ENCODE measurements around the gene ARHGEF39. TPM values are rescaled to one million over a fixed set of nuclear protein-coding genes. Genes with fewer than 3 reads are reported as not detected.

ARHGEF39 gene, protein sequence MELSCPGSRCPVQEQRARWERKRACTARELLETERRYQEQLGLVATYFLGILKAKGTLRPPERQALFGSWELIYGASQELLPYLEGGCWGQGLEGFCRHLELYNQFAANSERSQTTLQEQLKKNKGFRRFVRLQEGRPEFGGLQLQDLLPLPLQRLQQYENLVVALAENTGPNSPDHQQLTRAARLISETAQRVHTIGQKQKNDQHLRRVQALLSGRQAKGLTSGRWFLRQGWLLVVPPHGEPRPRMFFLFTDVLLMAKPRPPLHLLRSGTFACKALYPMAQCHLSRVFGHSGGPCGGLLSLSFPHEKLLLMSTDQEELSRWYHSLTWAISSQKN
- 0.87 and 4.4 TPM in 2 replicates for total RNA-seq

DNA sequence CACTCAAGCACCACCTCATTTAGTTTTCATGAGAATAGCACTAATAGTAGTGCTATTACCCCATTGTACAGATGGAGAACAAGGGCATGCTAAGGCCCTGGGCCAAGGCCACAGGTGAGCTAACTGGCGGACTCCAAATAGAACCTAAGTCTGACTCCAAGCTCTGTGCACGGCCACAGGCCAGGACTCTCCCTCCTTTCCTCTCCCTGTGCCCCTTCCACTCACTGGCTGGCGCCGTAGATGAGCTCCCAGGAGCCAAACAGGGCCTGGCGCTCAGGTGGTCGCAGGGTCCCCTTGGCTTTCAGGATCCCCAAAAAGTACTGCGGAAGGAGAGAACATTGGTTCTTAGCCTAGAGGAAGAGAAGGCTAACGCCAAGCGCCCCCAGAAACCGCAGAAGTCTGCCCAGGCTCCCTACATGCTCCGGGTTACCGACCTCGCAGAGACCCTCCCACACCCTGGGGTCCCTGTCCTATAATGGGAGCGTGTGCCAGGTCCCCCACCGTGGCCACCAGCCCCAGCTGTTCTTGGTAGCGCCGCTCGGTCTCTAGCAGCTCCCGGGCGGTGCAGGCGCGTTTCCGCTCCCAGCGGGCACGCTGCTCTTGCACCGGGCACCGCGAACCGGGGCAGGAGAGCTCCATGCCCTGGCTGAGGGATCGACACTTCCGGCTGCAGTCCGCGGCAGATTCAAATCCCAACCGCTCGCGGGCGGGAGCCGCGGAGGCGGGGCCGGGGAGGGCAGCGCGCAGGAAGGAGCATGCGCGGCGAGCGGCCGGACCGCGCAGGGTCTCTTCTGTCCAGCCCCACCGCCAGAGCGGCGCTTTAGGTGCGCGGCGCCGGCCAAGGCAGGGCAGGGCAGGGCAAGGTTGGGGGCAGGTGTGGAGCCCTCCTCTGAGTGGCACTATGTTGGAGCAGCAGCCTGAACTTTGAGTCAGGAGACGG is at the start of gene ARHGEF39:
Gene ARHGEF39, minus strand, starts transcription at position 665 of the 940 bp plus-strand sequence. Its CDS starts 26 bp downstream, at position 639.

DNA sequence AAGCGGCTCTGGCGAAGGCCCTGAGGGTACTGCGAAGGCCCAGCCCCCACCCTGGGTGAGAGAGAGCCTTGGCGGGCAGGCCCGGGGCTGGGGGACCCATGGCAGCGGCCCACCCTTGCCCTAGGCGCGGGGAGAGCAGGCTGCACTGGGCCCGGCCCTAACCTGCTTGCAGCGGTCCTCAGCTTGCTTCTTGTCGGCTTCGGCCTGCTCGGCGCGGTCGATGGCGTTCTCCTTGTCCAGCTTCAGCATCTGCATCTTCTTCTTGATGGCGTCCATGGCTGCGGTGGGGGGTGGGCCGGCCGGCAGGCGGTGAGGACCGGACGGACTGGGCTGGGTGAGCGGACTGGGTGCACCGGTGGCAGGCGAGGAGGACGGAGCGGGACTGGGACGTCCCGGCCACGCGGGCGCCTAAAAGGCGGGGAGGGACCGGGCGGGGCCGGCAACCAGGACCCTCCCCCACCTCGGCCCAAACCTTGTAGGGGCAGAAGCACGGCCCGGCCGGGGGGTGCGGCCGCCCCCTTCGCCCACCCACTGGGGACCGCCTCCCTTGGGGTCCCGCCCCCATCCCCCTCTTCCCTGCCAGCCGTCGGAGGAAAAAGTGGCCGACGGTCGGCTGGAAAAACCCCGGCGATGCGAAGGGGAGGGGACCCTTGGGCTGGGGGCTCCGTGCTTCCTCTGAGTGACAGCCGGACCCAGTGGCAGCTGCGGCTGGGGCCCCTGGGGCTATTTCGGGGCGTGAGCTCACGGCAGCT is 24.7 kb upstream of the ARHGEF39 start, which contains the start of gene TPM2:
Gene TPM2, minus strand, starts transcription at position 384 of the 752 bp plus-strand sequence. Its CDS starts 108 bp downstream, at position 276.

DNA sequence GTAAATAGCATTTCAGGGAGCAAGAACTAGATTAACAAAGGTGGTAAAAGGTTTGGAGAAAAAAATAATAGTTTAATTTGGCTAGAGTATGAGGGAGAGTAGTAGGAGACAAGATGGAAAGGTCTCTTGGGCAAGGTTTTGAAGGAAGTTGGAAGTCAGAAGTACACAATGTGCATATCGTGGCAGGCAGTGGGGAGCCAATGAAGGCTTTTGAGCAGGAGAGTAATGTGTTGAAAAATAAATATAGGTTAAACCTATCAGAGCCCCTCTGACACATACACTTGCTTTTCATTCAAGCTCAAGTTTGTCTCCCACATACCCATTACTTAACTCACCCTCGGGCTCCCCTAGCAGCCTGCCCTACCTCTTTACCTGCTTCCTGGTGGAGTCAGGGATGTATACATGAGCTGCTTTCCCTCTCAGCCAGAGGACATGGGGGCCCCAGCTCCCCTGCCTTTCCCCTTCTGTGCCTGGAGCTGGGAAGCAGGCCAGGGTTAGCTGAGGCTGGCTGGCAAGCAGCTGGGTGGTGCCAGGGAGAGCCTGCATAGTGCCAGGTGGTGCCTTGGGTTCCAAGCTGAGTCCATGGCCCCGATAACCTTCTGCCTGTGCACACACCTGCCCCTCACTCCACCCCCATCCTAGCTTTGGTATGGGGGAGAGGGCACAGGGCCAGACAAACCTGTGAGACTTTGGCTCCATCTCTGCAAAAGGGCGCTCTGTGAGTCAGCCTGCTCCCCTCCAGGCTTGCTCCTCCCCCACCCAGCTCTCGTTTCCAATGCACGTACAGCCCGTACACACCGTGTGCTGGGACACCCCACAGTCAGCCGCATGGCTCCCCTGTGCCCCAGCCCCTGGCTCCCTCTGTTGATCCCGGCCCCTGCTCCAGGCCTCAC is 8.4 kb upstream of the ARHGEF39 start, which contains the start of gene CA9:
Gene CA9, plus strand, starts transcription at position 797 of the 893 bp plus-strand sequence. Its CDS starts 32 bp downstream, at position 829.

DNA sequence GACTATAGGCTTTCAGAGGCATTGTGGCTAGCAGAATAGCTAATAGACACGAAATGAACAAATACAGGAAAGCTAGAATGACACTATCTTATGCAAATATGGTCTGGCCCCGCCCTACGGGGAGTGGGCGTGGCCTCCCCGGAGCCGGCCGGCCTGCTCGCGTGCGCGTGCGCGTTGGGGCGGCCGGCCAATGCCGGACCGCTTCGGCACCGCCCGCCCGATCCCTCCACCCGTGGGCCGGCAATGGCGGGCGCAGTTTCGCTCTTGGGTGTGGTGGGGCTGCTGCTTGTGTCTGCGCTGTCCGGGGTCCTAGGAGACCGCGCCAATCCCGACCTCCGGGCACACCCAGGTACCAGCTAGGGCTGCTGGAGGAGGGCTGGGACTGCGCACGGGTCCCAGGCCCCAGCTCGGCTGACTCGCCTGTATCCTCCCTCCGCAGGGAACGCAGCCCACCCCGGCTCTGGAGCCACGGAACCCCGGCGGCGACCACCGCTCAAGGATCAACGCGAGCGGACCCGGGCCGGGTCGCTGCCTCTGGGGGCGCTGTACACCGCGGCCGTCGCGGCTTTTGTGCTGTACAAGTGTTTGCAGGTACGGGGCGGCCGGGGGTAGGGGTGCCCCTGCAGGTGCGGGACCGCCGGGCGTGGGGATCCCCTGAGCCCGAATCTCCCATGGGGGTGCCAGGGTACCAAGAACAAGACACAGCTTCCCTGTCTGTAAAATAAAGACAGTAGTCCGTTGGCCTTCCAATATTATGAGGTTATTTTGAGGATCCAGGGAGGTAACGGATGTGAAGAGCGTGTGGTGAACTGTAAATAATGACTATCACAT is 6.6 kb downstream of the ARHGEF39 start, which contains the start of gene CCDC107:
Gene CCDC107, plus strand, starts transcription at position 156 of the 831 bp plus-strand sequence. Its CDS starts 88 bp downstream, at position 244.

DNA sequence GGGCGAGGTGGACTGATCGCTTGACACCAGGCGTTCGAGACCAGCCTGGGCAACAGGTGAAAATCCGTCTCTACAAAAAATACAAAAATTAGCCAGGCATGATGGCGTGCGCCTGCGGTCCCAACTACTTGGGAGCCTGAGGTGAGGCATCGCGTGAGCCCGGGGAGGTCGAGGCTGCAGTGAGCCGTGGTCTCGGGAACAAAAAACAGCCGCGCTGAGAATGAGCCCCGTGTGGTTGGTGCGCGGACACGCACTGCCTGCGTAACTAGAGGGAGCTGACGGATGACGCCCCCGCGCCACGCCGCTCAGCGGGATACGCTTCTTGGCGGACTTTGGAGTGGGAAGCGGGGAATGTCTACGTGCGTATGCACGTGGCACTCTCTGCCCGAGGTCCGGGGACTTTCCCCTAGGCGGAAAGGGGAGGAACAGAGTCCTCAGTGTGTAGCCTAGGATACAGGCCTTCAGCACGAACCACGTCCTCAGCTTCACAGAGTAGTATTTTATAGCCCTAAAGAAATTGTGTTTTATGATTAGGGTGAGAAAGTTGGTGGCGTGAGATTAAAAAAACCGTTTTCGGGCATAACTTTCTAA is 7.4 kb downstream of the ARHGEF39 start, which contains the start of gene RMRP:
Gene RMRP, minus strand, starts transcription at position 474 of the 591 bp plus-strand sequence.

DNA sequence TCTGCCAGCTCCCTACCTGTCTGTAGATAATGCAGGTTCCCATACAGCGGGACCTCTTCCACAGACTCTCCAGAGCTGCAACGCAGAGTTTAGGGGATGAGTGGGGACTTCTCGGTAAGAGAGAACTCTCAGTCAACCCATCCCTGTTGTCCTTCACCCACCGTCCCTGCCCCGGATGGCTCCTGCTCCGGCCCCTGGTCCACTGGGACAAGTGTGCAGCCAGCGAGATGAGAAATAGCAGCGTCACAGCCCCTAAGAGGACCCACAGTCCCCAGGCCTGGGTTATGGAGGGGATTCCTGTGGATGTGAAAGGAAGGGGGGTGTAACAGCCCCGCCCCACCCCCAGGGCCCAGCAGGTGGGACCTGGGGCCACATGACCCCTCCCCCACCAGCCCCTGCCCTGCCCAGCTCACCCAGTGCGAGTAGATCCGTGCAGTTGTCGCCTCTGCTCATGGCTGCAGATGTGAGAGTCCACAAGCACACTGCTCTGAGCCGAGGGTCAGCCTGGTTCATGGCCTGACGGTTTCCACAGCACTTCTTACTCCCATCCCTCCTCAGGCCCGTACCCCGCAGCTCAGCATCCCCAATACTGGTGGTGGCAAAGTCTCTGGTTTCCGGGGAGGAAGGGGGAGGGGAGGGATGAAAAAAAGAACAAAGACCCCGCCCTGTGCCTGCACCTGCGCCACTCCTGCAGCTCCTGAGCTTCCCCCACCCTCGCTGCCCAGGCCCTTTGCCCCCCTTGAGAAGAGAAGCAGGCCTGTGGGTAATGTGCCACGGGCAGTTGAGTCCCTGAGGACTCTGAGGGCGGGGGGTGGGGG is 14.4 kb downstream of the ARHGEF39 start, which contains the start of gene SIT1:
Gene SIT1, minus strand, starts transcription at position 591 of the 818 bp plus-strand sequence. Its CDS starts 78 bp downstream, at position 513.

DNA sequence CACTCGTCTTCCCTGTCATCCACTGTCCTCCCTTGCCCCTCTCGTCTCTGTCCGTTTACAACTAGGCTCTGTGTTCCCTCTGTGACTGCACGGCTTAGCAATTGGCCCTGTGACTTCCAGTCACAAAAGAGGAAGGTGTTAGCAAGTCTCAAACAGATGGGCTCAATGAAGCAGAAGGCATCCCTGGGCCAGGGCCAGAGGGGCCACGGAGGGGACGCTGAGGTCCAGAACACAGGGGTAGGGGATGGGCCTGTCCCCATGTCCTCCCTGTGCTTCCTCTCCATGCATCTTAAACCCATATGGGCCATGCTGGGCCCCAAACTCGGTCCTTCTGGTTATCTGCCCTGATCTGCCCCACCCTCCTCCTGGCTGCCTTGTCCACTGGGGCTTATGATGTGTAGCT is 46.7 kb downstream of the ARHGEF39 start, which contains the start of gene CD72:
Gene CD72, minus strand, starts transcription at position 89 of the 403 bp plus-strand sequence. CDS start 110 bp downstream, outside the sequence.

Other genes starting within 250 kb of the ARHGEF39 start
- gene RUSC2, start 175.1 kb downstream of the ARHGEF39 start, total RNA-seq, result 20.3 and 24.7 TPM in 2 replicates
- gene TESK1, start 59.9 kb downstream of the ARHGEF39 start, total RNA-seq, result 10.2 and 13.1 TPM in 2 replicates
- gene CD72, start 46.8 kb downstream of the ARHGEF39 start, total RNA-seq, result 0.87 and 1.2 TPM in 2 replicates
- not detected in 2 replicates for gene SIT1, start 14.3 kb downstream of the ARHGEF39 start, total RNA-seq
- gene RMRP, start 7.2 kb downstream of the ARHGEF39 start, total RNA-seq, result 11,544 and 12,668 TPM in 2 replicates
- 23.6 and 24.0 TPM in 2 replicates for gene CCDC107, start 6.9 kb downstream of the ARHGEF39 start, total RNA-seq
- 0.44 and 8.6 TPM in 2 replicates for gene CA9, start 8.7 kb upstream of the ARHGEF39 start, total RNA-seq
- gene TPM2, start 24.7 kb upstream of the ARHGEF39 start, total RNA-seq, result 1,069 and 1,713 TPM in 2 replicates
- gene TLN1, start 67.0 kb upstream of the ARHGEF39 start, total RNA-seq, result 584 and 593 TPM in 2 replicates
- 84.7 and 90.6 TPM in 2 replicates for gene CREB3, start 67.5 kb upstream of the ARHGEF39 start, total RNA-seq
- 27.0 and 27.5 TPM in 2 replicates for gene GBA2, start 84.0 kb upstream of the ARHGEF39 start, total RNA-seq
- 11.1 and 12.6 TPM in 2 replicates for gene RGP1, start 84.1 kb upstream of the ARHGEF39 start, total RNA-seq
- 0.62 TPM in 1 of 2 replicates, not detected in the other for gene MSMP, start 89.1 kb upstream of the ARHGEF39 start, total RNA-seq
- 27.6 and 32.1 TPM in 2 replicates for gene NPR2, start 126.4 kb upstream of the ARHGEF39 start, total RNA-seq
- gene SPAG8, start 147.1 kb upstream of the ARHGEF39 start, total RNA-seq, result 0.75 and 1.3 TPM in 2 replicates
- gene HINT2, start 149.8 kb upstream of the ARHGEF39 start, total RNA-seq, result 18.6 and 25.8 TPM in 2 replicates
- not detected in 2 replicates for gene FAM221B, start 163.5 kb upstream of the ARHGEF39 start, total RNA-seq
- gene TMEM8B, start 164.0 kb upstream of the ARHGEF39 start, total RNA-seq, result 2.2 and 4.1 TPM in 2 replicates
- gene OR13J1, start 205.2 kb upstream of the ARHGEF39 start, total RNA-seq, result not detected in 2 replicates
- 0.11 and 0.25 TPM in 2 replicates for gene HRCT1, start 241.0 kb upstream of the ARHGEF39 start, total RNA-seq
- gene SPAAR, start 244.3 kb upstream of the ARHGEF39 start, total RNA-seq, result under 0.01 TPM in 1 of 2 replicates, not detected in the other